Lung (tissue), 12 donors: ENCODE data around the gene BAIAP2. TPM values are rescaled to one million over a fixed set of nuclear protein-coding genes. Genes with fewer than 3 reads are reported as not detected.

Experiments used
- ATAC-seq: fragments of 200-7000 bp; cut with Tn5 transposase; one replicate; pipeline ENCODE4 v1.9.1; 2020; ENCODE audit warnings: moderate number of reproducible peaks; ENCODE audit not compliant: insufficient read depth, low FRiP score
- DNase-seq, 3 donors: peaks; one replicate each; pipeline ENCODE4 v3.0.0-alpha.2; 2013 to 2017
- H3K27ac ChIP-seq, 2 donors: one replicate each; pipeline ENCODE4 v1.5.1; 2013; ENCODE audit warnings: mild to moderate bottlenecking in 2 of 2, moderate library complexity in 2 of 2, control low read depth in 1 of 2, inconsistent platforms in 1 of 2, low read depth in 1 of 2, low read length in 1 of 2
- H3K27me3 ChIP-seq, 3 donors: one replicate each; pipeline ENCODE4 v1.5.1; 2013; ENCODE audit warnings: low read length in 2 of 3; ENCODE audit not compliant: control insufficient read depth in 3 of 3, insufficient read depth in 3 of 3
- H3K36me3 ChIP-seq, 4 donors: one replicate each; pipeline ENCODE4 v1.5.1; 2013; ENCODE audit warnings: low read length in 4 of 4, mild to moderate bottlenecking in 1 of 4, moderate library complexity in 1 of 4; ENCODE audit not compliant: control insufficient read depth in 4 of 4, insufficient read depth in 4 of 4
- H3K4me1 ChIP-seq, 5 donors: one replicate each; pipeline ENCODE4 v1.5.1; 2013; ENCODE audit warnings: low read length in 5 of 5, mild to moderate bottlenecking in 2 of 5, moderate library complexity in 1 of 5; ENCODE audit not compliant: control insufficient read depth in 5 of 5, insufficient read depth in 5 of 5
- H3K4me3 ChIP-seq: one replicate; pipeline ENCODE4 v1.5.1; 2013; ENCODE audit warnings: mild to moderate bottlenecking, control low read depth, moderate library complexity
- H3K9ac ChIP-seq, 2 donors: one replicate each; pipeline ENCODE4 v1.5.1; 2013; ENCODE audit warnings: low read length in 2 of 2, control low read depth in 1 of 2; ENCODE audit not compliant: insufficient read depth in 1 of 2
- H3K9me3 ChIP-seq, 4 donors: one replicate each; pipeline ENCODE4 v1.5.1; 2013; ENCODE audit warnings: low read length in 3 of 4, mild to moderate bottlenecking in 1 of 4, moderate library complexity in 1 of 4; ENCODE audit not compliant: control insufficient read depth in 4 of 4, insufficient read depth in 3 of 4
- CTCF ChIP-seq: IDR thresholded peaks from 2 replicates; pipeline ENCODE4 v1.5.1; 2012; ENCODE audit warnings: mild to moderate bottlenecking; ENCODE audit errors: control extremely low read depth, extremely low read depth
- WGBS, 2 donors: extraction: QIAGEN DNeasy Blood & Tissue Kit; methylation state at CpG; one replicate each; pipeline ENCODE4 v1.1.7; 2013; 5-methylcytosine and 5-hydroxymethylcytosine counted together
- polyA plus RNA-seq, 2 donors: library from polyadenylated mRNA; stranded (reverse); fragments of 200-250 nt; gene quantifications; one replicate each; pipeline ENCODE4 v1.2.1, GENCODE V29; 2013
- total RNA-seq, 2 donors: library from RNA; depleted of rRNA in 1 of 2; stranded (reverse); fragments of >200 nt in 1 of 2; gene quantifications; one replicate each; pipeline ENCODE4 v1.2.1, GENCODE V29; 2014 to 2021
- donor health status: control.
- donor health status: control.
- donor health status: Bipolar disorder and iron deficiency.
- donor health status: healthy.
- donor health status: DM: yes; HTN: yes; CAD: no.

Gene BAIAP2
- total and polyA plus RNA-seq, 4 donors: 59.2 to 141 (median 77.7) TPM

DNA sequence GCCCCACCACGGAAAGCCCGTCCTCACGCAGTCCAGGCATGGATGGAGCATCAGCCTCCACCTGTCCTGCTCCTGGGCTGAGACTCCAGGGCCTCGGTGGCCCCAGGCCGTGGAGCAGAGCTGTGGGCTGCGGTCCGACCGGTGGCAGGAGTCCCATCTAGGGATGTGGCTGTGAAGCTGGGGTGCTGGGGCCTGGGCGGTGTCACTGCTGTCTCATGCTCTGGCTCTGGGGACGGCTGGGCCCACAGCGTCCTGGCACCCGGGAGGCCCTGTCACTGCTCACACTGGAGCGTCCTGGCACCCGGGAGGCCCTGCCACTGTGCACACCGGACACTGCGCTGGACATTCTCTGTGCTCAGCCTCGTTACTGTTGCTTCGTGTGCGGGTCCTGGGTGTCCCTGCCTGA lies 8.4 kb downstream of the BAIAP2 start:
- H3K9me3 ChIP-seq: no peaks in the 10 kb centered on the region
- H3K9ac ChIP-seq: no peak overlapping the region
- ATAC-seq (no peak), DNase-seq (no peak)
- peak overlapping the region; percentile 18 to 92 for H3K27ac ChIP-seq
- peaks cover 0 to 1% (median 0%) of the 10 kb centered on the region in 4 donors for H3K36me3 ChIP-seq
- H3K27me3 ChIP-seq: no peaks in the 10 kb centered on the region
- H3K4me3 ChIP-seq: no peak overlapping the region
- TF ChIP-seq CTCF: no peak
- peaks cover 7 to 74% (median 30%) of the 10 kb centered on the region in 5 donors for H3K4me1 ChIP-seq
- 63 to 75% methylated on average over 19 of the region's 19 CpGs for WGBS, 2 donors

DNA sequence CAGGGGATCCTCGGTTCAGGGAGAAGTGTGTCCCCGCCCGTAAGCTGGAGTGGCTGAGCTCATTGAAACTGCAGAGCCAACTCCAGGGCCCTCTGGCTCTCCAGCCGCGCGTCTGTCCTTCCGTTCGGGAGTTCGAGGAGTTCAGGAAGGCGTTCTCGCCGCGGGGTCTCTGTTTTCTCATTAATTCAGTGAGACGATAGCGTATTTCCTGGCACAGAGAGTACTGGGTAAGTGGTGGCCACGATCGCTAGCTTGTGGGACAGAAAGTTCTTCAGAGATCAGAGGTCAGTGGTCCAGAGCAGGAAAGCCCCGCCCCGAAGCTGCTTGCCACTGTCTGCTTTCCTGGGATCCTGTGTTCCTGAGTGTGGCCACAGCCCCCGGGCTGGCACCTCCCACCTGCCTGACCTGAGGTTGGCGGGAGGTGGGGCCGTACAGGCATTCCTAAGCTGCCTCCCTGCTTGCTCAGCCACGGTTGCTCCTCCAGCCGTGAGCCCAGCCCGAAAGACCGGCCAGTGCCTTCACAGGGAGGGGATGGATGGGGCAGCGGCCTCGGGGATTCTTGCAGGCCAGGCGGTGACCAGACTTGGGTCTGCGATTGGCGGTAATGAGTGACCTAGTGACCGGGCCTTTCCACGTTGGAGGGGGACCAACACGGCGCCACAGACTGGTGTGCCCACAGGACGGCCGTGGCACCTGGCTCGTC lies 8.9 kb downstream of the BAIAP2 start:
- TF ChIP-seq CTCF: no peak
- Histone ChIP-seq H3K36me3 (no peaks in the 10 kb centered on the region), H3K27ac (peak overlapping the region; percentile 30 to 92), H3K27me3 (no peaks in the 10 kb centered on the region), H3K4me3 (no peak overlapping the region), H3K9me3 (no peaks in the 10 kb centered on the region), H3K4me1 (peaks cover 7 to 75% (median 30%) of the 10 kb centered on the region in 5 donors), H3K9ac (no peak overlapping the region)
- 52 to 70% methylated on average over 38 of the region's 38 CpGs for WGBS, 2 donors
- peak; percentile 69 for ATAC-seq
- peak in 1 of 3 donors; percentile 51 for DNase-seq

GRCh38 chr17:81044428-81044763 lies 9.4 kb downstream of the BAIAP2 start:
- Histone ChIP-seq H3K27ac (peak overlapping the region; percentile 30 to 92), H3K9me3 (no peaks in the 10 kb centered on the region), H3K9ac (no peak overlapping the region), H3K4me3 (no peak overlapping the region), H3K27me3 (no peaks in the 10 kb centered on the region), H3K36me3 (no peaks in the 10 kb centered on the region), H3K4me1 (peaks cover 7 to 71% (median 30%) of the 10 kb centered on the region in 5 donors)
- no peak for ATAC-seq
- no peak for DNase-seq
- WGBS, 2 donors: 63 to 73% methylated on average over 14 of the region's 14 CpGs
- no peak for TF ChIP-seq CTCF
